IMR-90 (cell line): ENCODE results near the gene WDR43. TPM values are rescaled to one million over a fixed set of nuclear protein-coding genes. Genes with fewer than 3 reads are reported as not detected.

Experiments
- ATAC-seq: fragments of 200-7000 bp; cut with Tn5 transposase; 2 replicates; pipeline ENCODE4 v1.9.1; 2020; ENCODE audit warnings: low read depth, mild to moderate bottlenecking, moderate library complexity
- BruUV-seq: library from RNA; stranded (reverse); fragments of 400-500 nt; replicated peaks from 2 replicates; lab custom pipeline; 2021; lab: Mats Ljungman, UMichigan
- CTCF ChIA-PET: fragments of 300-600 bp; formaldehyde crosslinking; extraction: SDS; loops from one replicate; lab custom pipeline; 2021; ENCODE audit warnings: antibody characterized with exemption; lab: Yijun Ruan, JAX
- POLR2A ChIA-PET: fragments of 300-600 bp; sonication (Branson Sonifier 250); formaldehyde crosslinking; loops from one replicate; lab custom pipeline; 2022; ENCODE audit warnings: antibody characterized with exemption; ENCODE audit not compliant: unreplicated experiment; lab: Charles Lee
- DNase-seq: peaks from one replicate; pipeline ENCODE4 v3.0.0; 2013
- H2AFZ ChIP-seq: replicated peaks from 2 replicates; pipeline ENCODE3; 2013; ENCODE audit warnings: low read length, mild to moderate bottlenecking; ENCODE audit not compliant: poor library complexity
- H2AK5ac ChIP-seq: 2 replicates; pipeline ENCODE4 v1.6.1; 2013; ENCODE audit warnings: low read depth, low read length, inconsistent platforms
- H2AK9ac ChIP-seq: replicated peaks from 2 replicates; pipeline ENCODE3; 2013; ENCODE audit warnings: mild to moderate bottlenecking, low read depth, low read length, moderate library complexity; ENCODE audit not compliant: poor library complexity
- H2BK120ac ChIP-seq: 2 replicates; pipeline ENCODE4 v1.6.1; 2013; ENCODE audit warnings: low read depth, low read length, inconsistent platforms
- H2BK15ac ChIP-seq: 3 replicates; pipeline ENCODE4 v1.6.1; 2013; ENCODE audit warnings: low read depth, low read length, inconsistent platforms
- H2BK20ac ChIP-seq: 2 replicates; pipeline ENCODE4 v1.6.1; 2013; ENCODE audit warnings: low read depth, mild to moderate bottlenecking, inconsistent platforms, low read length, moderate library complexity
- H2BK5ac ChIP-seq: 2 replicates; pipeline ENCODE4 v1.6.1; 2013; ENCODE audit warnings: mild to moderate bottlenecking, low read depth, low read length, inconsistent platforms; ENCODE audit not compliant: poor library complexity, severe bottlenecking
- H3K14ac ChIP-seq: replicated peaks from 2 replicates; pipeline ENCODE4 v1.6.1; 2013; ENCODE audit warnings: low read depth, low read length, inconsistent platforms
- H3K18ac ChIP-seq: 2 replicates; pipeline ENCODE4 v1.6.1; 2013; ENCODE audit warnings: low read depth, low read length, control low read depth
- H3K23ac ChIP-seq: 2 replicates; pipeline ENCODE4 v1.6.1; 2013; ENCODE audit warnings: low read depth, low read length, inconsistent platforms
- H3K27ac ChIP-seq: 2 replicates; pipeline ENCODE4 v1.5.1; 2013; ENCODE audit warnings: mild to moderate bottlenecking, control low read depth, low read length; ENCODE audit not compliant: insufficient read depth
- H3K27me3 ChIP-seq: 2 replicates; pipeline ENCODE4 v1.6.1; 2013; ENCODE audit warnings: low read length; ENCODE audit not compliant: control insufficient read depth, insufficient read depth
- H3K36me3 ChIP-seq: 2 replicates; pipeline ENCODE4 v1.6.1; 2013; ENCODE audit warnings: low read length, mixed read lengths; ENCODE audit not compliant: control insufficient read depth, insufficient read depth
- H3K4ac ChIP-seq: 2 replicates; pipeline ENCODE4 v1.6.1; 2013; ENCODE audit warnings: low read depth, low read length, inconsistent platforms
- H3K4me1 ChIP-seq: 2 replicates; pipeline ENCODE4 v1.6.1; 2013; ENCODE audit warnings: low read length, mixed read lengths; ENCODE audit not compliant: control insufficient read depth, insufficient read depth
- H3K4me2 ChIP-seq: 2 replicates; pipeline ENCODE4 v1.6.1; 2013; ENCODE audit warnings: low read depth, mild to moderate bottlenecking, control low read depth, low read length, moderate library complexity
- H3K4me3 ChIP-seq: 2 replicates; pipeline ENCODE4 v1.5.1; 2013; ENCODE audit warnings: low read depth, mild to moderate bottlenecking, control low read depth, low read length, moderate library complexity; ENCODE audit not compliant: insufficient read depth
- H3K56ac ChIP-seq: 2 replicates; pipeline ENCODE4 v1.6.1; 2013; ENCODE audit warnings: low read length, inconsistent platforms; ENCODE audit not compliant: insufficient read depth; ENCODE audit errors: extremely low read depth
- H3K79me1 ChIP-seq, 2 experiments: 2 replicates each; pipeline ENCODE4 v1.6.1; 2013; ENCODE audit warnings: low read length in 2 of 2, inconsistent platforms in 1 of 2, low read depth in 1 of 2
- H3K9ac ChIP-seq: 2 replicates; pipeline ENCODE4 v1.6.1; 2013; ENCODE audit warnings: low read depth, low read length, control low read depth
- H3K9me1 ChIP-seq: 2 replicates; pipeline ENCODE4 v1.6.1; 2013; ENCODE audit warnings: low read length, inconsistent platforms; ENCODE audit not compliant: insufficient read depth
- H3K9me3 ChIP-seq: 2 replicates; pipeline ENCODE4 v1.6.1; 2013; ENCODE audit warnings: low read length; ENCODE audit not compliant: control insufficient read depth, insufficient read depth
- H4K20me1 ChIP-seq: 2 replicates; pipeline ENCODE4 v1.6.1; 2013; ENCODE audit warnings: low read length, inconsistent platforms; ENCODE audit not compliant: insufficient read depth
- H4K5ac ChIP-seq: 2 replicates; pipeline ENCODE4 v1.6.1; 2013; ENCODE audit warnings: mild to moderate bottlenecking, low read depth, low read length, control low read depth
- H4K8ac ChIP-seq, 2 experiments: 2 replicates each; pipeline ENCODE4 v1.6.1; 2013; ENCODE audit warnings: low read depth in 2 of 2, low read length in 2 of 2, control low read depth in 1 of 2, inconsistent platforms in 1 of 2
- H4K91ac ChIP-seq: 2 replicates; pipeline ENCODE4 v1.6.1; 2013; ENCODE audit warnings: low read depth, low read length, inconsistent platforms; ENCODE audit not compliant: insufficient read depth
- CTCF ChIP-seq: conservative IDR thresholded peaks from 2 replicates; pipeline ENCODE4 v1.5.1; 2012; ENCODE audit warnings: mild to moderate bottlenecking, low read depth, low read length, improper control_type of control experiment
- RCOR1 ChIP-seq: IDR thresholded peaks from 2 replicates; pipeline ENCODE4 v1.6.1; 2012; ENCODE audit warnings: mild to moderate bottlenecking, low read length, improper control_type of control experiment; ENCODE audit not compliant: insufficient replicate concordance
- WGBS, 2 experiments: methylation state at CpG; one replicate each; pipeline versions ENCODE4 v1.1.5 to v1.1.7; 2013; ENCODE audit warnings: missing lambda C conversion rate in 2 of 2; ENCODE audit not compliant: insufficient read length in 1 of 2; ENCODE audit errors: extremely low coverage in 2 of 2; 5-methylcytosine and 5-hydroxymethylcytosine counted together
- dilution Hi-C: fragments of 300-500 bp; cut with HindIII; formaldehyde crosslinking; loops from one replicate; pipeline ENCODE4 v1.14.3; 2018; ENCODE audit warnings: low sequenced_read_pairs; ENCODE audit not compliant: unreplicated experiment
- in situ Hi-C: fragments of 300-500 bp; cut with MboI; formaldehyde crosslinking; loops from 3 replicates; pipeline ENCODE4 v1.14.3; 2019; ENCODE audit warnings: low sequenced_read_pairs, inconsistent platforms, mixed read lengths
- intact Hi-C: fragments of 100-400 bp; cut with micrococcal nuclease; formaldehyde crosslinking; loops from 2 replicates; pipeline ENCODE4 v1.10.0; 2022
- polyA plus RNA-seq, 3 experiments: library from polyadenylated mRNA; depleted of rRNA; stranded (reverse); fragments of >200 nt; gene quantifications; 2 replicates each; pipeline ENCODE4 v1.2.3, GENCODE V29; 2012; ENCODE audit warnings: low replicate concordance in 1 of 3
- total RNA-seq: library from RNA; depleted of rRNA; stranded (reverse); fragments of >200 nt; gene quantifications from 2 replicates; pipeline ENCODE4 v1.2.3, GENCODE V29; 2012

The WDR43 gene
- total and polyA plus RNA-seq, 2 of the 4 experiments (the other 2 are of a cell fraction): 40.3 to 300 TPM

GRCh38 chr2:28980368-28981015 is 86.0 kb downstream of the WDR43 start:
- H2BK120ac ChIP-seq: peak overlapping the region; percentile 92
- no peak overlapping the region for H3K4me3 ChIP-seq
- H3K56ac ChIP-seq: no peak overlapping the region
- BruUV-seq: no TSS peak
- peak overlapping the region; percentile 73; the same call in 1 of the 2 replicates for H3K4me2 ChIP-seq
- H4K20me1 ChIP-seq: no peaks in the 10 kb centered on the region
- H3K9ac ChIP-seq: no peak overlapping the region; the same call in 1 of the 2 replicates
- peak overlapping the region; percentile 46 for H3K18ac ChIP-seq
- WGBS, 2 experiments: 86% methylated on average over 1 of the region's 3 CpGs; no CpG with 5 or more reads in 1 of the 2 experiments
- peak overlapping the region; percentile 82 for H2AK9ac ChIP-seq
- in situ Hi-C loops: no loop called here
- DNase-seq: peak; percentile 31
- H3K4ac ChIP-seq: peak overlapping the region; percentile 67; the same call in 1 of the 2 replicates
- intact Hi-C loops: loop anchor here (5.0 kb wide), 1 partner anchor 132 kb away; no protein-coding TSS in a partner anchor
- TF ChIP-seq RCOR1: peak; percentile 83
- no peak for TF ChIP-seq CTCF
- H3K36me3 ChIP-seq: no peaks in the 10 kb centered on the region
- no peaks in the 10 kb centered on the region for H3K9me3 ChIP-seq
- H3K9me1 ChIP-seq: peaks cover 14% of the 10 kb centered on the region
- peak overlapping the region; percentile 73; the same call in 1 of the 2 replicates for H3K14ac ChIP-seq
- no peak overlapping the region for H2BK5ac ChIP-seq
- H4K91ac ChIP-seq: no peak overlapping the region; the same call in 1 of the 2 replicates
- no peak overlapping the region for H2BK20ac ChIP-seq
- H4K5ac ChIP-seq: no peak overlapping the region
- no peaks in the 10 kb centered on the region; the same call in 1 of the 2 replicates for H3K27me3 ChIP-seq
- no peaks in the 10 kb centered on the region for H3K79me1 ChIP-seq
- no peak for ATAC-seq
- peak overlapping the region; percentile 43; the same call in 1 of the 2 replicates for H2AK5ac ChIP-seq
- H3K4me1 ChIP-seq: peaks cover 20% of the 10 kb centered on the region
- H2BK15ac ChIP-seq: peak overlapping the region; percentile 67; the same call in 1 of the 3 replicates
- peak overlapping the region; percentile 93 for H2AFZ ChIP-seq
- H3K27ac ChIP-seq: peak overlapping the region; percentile 75; the same call in 1 of the 2 replicates
- POLR2A ChIA-PET: no interaction called here
- peak overlapping the region; percentile 91 for H3K23ac ChIP-seq
- CTCF ChIA-PET: interaction anchor here (0.9 kb wide), 1 partner anchor 84 kb away, joined by 3 read pairs; no protein-coding TSS in a partner anchor
- dilution Hi-C loops: no loop called here
- H4K8ac ChIP-seq: peak overlapping the region in 1 of 2 experiments; percentile 72; a peak in 2 of 4 replicates
